ENCODE data around the gene PACRG. TPM values are rescaled to one million over a fixed set of nuclear protein-coding genes. Genes with fewer than 3 reads are reported as not detected.

The PACRG gene
- total and polyA plus RNA-seq, 2 donors (not counting 3 experiments of a cell fraction or from before 2014, with no cell fraction given): 0.08 TPM; not detected in 1

GRCh38 chr6:163300838-163301237 is 573.1 kb downstream of the PACRG start:
- intact Hi-C loops (cut with micrococcal nuclease) (no loop called here), dilution Hi-C loops (cut with MboI; ENCODE audit: extremely low pct_ligation_motif_present, low sequenced_read_pairs) (no loop called here)
- DNase-seq (ENCODE audit: low read depth, low spot score) (no peak), FAIRE-seq (no peak)
- Histone ChIP-seq H3K27ac (ENCODE audit: insufficient read depth, low read depth, low read length) (no peak overlapping the region), H3K9me3 (replicated peaks; ENCODE audit: control insufficient read depth, insufficient read depth, low read length) (no peaks in the 10 kb centered on the region), H2AFZ (ENCODE audit: low read depth, low read length) (no peak overlapping the region), H3K36me3 (ENCODE audit: control insufficient read depth in 2 of 2, extremely low read depth in 1 of 2, insufficient read depth in 2 of 2, low read length in 2 of 2) (no peaks in the 10 kb centered on the region), H3K27me3 (ENCODE audit: control insufficient read depth in 2 of 2, insufficient read depth in 2 of 2, low read length in 2 of 2) (no peaks in the 10 kb centered on the region), H3K79me2 (ENCODE audit: control insufficient read depth, insufficient read depth, low read length) (no peaks in the 10 kb centered on the region), H3K9me1 (replicated peaks; ENCODE audit: control insufficient read depth, extremely low read depth, insufficient read depth, low read length) (no peaks in the 10 kb centered on the region), H3K4me3 (replicated peaks in 1 of 3; ENCODE audit: insufficient read depth in 1 of 3, low read depth in 1 of 3, low read length in 3 of 3) (no peak overlapping the region), H3K9ac (replicated peaks; ENCODE audit: extremely low read depth, insufficient read depth, low read length) (no peak overlapping the region), H3K4me1 (ENCODE audit: control insufficient read depth, extremely low read depth, insufficient read depth, low read length) (no peaks in the 10 kb centered on the region), H4K20me1 (replicated peaks; ENCODE audit: control insufficient read depth, extremely low read depth, insufficient read depth, low read length) (no peaks in the 10 kb centered on the region), H3K4me2 (ENCODE audit: insufficient read depth, low read length) (no peak overlapping the region)
- ChIA-PET POLR2A (no interaction called here), CTCF (interaction anchor here (1.5 kb wide), 1 partner anchor 11 kb away, joined by 3 read pairs; no protein-coding TSS in a partner anchor)
- TF ChIP-seq MYC (IDR thresholded peaks at IDR 0.05; ENCODE audit: low read depth, low read length) (no peak), GATA2 (IDR thresholded peaks at IDR 0.05; ENCODE audit: insufficient read depth, insufficient read length, low read depth, low read length) (no peak), POLR2AphosphoS5 (IDR thresholded peaks at IDR 0.05; ENCODE audit: insufficient read depth, low read depth, low read length) (no peak), FOS (IDR thresholded peaks at IDR 0.05; ENCODE audit: borderline replicate concordance, insufficient read depth, low read length) (no peak), POLR2A (IDR thresholded peaks at IDR 0.05; ENCODE audit: low read depth, low read length) (no peak), MAX (IDR thresholded peaks at IDR 0.05; ENCODE audit: insufficient read depth, insufficient read length) (no peak), JUN (IDR thresholded peaks at IDR 0.05; ENCODE audit: borderline replicate concordance, insufficient read depth, insufficient read length, low read depth) (no peak), EZH2 (IDR thresholded peaks at IDR 0.05; ENCODE audit: borderline replicate concordance, low read depth, low read length, severe bottlenecking) (no peak), CTCF (IDR thresholded peaks at IDR 0.05; ENCODE audit: extremely low read depth in 1 of 2, insufficient read depth in 1 of 2, low read depth in 1 of 2, low read length in 2 of 2) (no peak)
- no TSS peak for BruUV-seq (replicated peaks)
